Spleen (tissue), 11 donors: Measurements from ENCODE around the gene LRRC45. TPM values are rescaled to one million over a fixed set of nuclear protein-coding genes. Genes with fewer than 3 reads are reported as not detected.
"Not testable (repeated sequence)": the region's sequence is repeated elsewhere in the genome, so short reads cannot be mapped to it uniquely, and the experiment has no call there.

Experiments
- DNase-seq: peaks from one replicate; pipeline ENCODE4 v3.0.0-alpha.2; 2020
- H3K27ac ChIP-seq, 8 donors: fragments of 200-600 bp; sonication (generic) in 7 of 8; 1 replicate in 4 of 8; 2 replicates in 4 of 8; pipeline versions ENCODE4 v1.5.0 to v1.8.0; 2016 to 2021; ENCODE audit warnings: inconsistent platforms in 4 of 8, mild to moderate bottlenecking in 4 of 8, moderate library complexity in 1 of 8
- H3K27me3 ChIP-seq, 7 donors: fragments of 200-600 bp; sonication (generic) in 6 of 7; replicated peaks in 1 of 7; 1 replicate in 4 of 7; 2 replicates in 3 of 7; pipeline versions ENCODE4 v1.5.0 to v1.8.0; 2016 to 2021; ENCODE audit warnings: inconsistent platforms in 3 of 7, mild to moderate bottlenecking in 1 of 7
- H3K36me3 ChIP-seq, 6 donors: fragments of 200-600 bp; sonication (generic) in 5 of 6; 1 replicate in 4 of 6; 2 replicates in 2 of 6; pipeline versions ENCODE4 v1.5.0 to v1.8.0; 2016 to 2021; ENCODE audit warnings: inconsistent platforms in 2 of 6
- H3K4me1 ChIP-seq, 6 donors: fragments of 200-600 bp; sonication (generic) in 5 of 6; 1 replicate in 3 of 6; 2 replicates in 3 of 6; pipeline versions ENCODE4 v1.5.0 to v1.8.0; 2016 to 2021; ENCODE audit warnings: inconsistent platforms in 3 of 6
- H3K4me3 ChIP-seq, 8 donors: fragments of 200-600 bp; sonication (generic) in 7 of 8; 1 replicate in 4 of 8; 2 replicates in 4 of 8; pipeline versions ENCODE4 v1.5.0 to v1.8.0; 2016 to 2021; ENCODE audit warnings: inconsistent platforms in 4 of 8, mild to moderate bottlenecking in 4 of 8, moderate library complexity in 2 of 8
- H3K9me3 ChIP-seq, 8 donors: fragments of 200-600 bp; sonication (generic) in 7 of 8; 1 replicate in 4 of 8; 2 replicates in 4 of 8; pipeline versions ENCODE4 v1.5.0 to v1.8.0; 2016 to 2021; ENCODE audit warnings: inconsistent platforms in 4 of 8
- POLR2A ChIP-seq, 3 donors: fragments of 450-650 bp; IDR thresholded peaks; one replicate each; pipeline ENCODE4 v1.5.1; 2017; ENCODE audit warnings: antibody characterized with exemption in 3 of 3, mild to moderate bottlenecking in 1 of 3
- POLR2AphosphoS5 ChIP-seq, 3 donors: sonication (generic); formaldehyde crosslinking; IDR thresholded peaks; one replicate each; pipeline ENCODE4 v1.5.1; 2017; ENCODE audit warnings: antibody characterized with exemption in 3 of 3
- WGBS, 5 donors: extraction: QIAGEN DNeasy Blood & Tissue Kit in 3 of 5; methylation state at CpG; one replicate each; pipeline versions ENCODE4 v1.1.5 to v1.1.7; 2013 to 2018; 5-methylcytosine and 5-hydroxymethylcytosine counted together
- intact Hi-C: fragments of 100-400 bp; cut with DNase I; formaldehyde crosslinking; loops from one replicate; pipeline ENCODE4 v1.15.0; 2023; ENCODE audit warnings: low total_unique reads
- polyA plus RNA-seq, 3 donors: library from polyadenylated mRNA; stranded (reverse); fragments of 200-250 nt; gene quantifications; one replicate each; pipeline ENCODE4 v1.2.1, GENCODE V29; 2013
- total RNA-seq, 7 donors: library from RNA; depleted of rRNA in 3 of 7; stranded (reverse); fragments of >200 nt in 3 of 7; fragmentation: NEBNext Ultra II Directional in 4 of 7; extraction: Animal tissue kit (Norgen Biotek cat#: 25700) in 4 of 7; gene quantifications; one replicate each; pipeline versions ENCODE4 v1.1.0 to v1.2.1, GENCODE V29; 2016 to 2021
- TF ChIP-seq, protein P1 (sequence below), 11 experiments: fragments of 200-600 bp in 7 of 11; fragments of 450-650 bp in 4 of 11; sonication (generic) in 4 of 11; IDR thresholded peaks in 8 of 11; conservative IDR thresholded peaks in 3 of 11; 1 replicate in 7 of 11; 2 replicates in 4 of 11; pipeline versions ENCODE4 v1.4.0 to v1.8.0; 2016 to 2021; ENCODE audit warnings: antibody characterized with exemption in 11 of 11, inconsistent platforms in 4 of 11, mild to moderate bottlenecking in 1 of 11
- donor health status: healthy with polysubstance abuse.
- donor health status: DM: no; HTN: no; CAD: no; lungs with moderate emphysema.
- donor health status: DM: no; HTN: no; CAD: no.
- donor health status: Bipolar disorder and iron deficiency.
- donor health status: healthy.
- donor health status: DM: no; HTN: no; CAD: no.
- donor health status: DM: yes; HTN: yes; CAD: no.

The LRRC45 gene
- total and polyA plus RNA-seq, 10 donors, result 7.5 to 23.4 (median 11.7) TPM

DNA sequence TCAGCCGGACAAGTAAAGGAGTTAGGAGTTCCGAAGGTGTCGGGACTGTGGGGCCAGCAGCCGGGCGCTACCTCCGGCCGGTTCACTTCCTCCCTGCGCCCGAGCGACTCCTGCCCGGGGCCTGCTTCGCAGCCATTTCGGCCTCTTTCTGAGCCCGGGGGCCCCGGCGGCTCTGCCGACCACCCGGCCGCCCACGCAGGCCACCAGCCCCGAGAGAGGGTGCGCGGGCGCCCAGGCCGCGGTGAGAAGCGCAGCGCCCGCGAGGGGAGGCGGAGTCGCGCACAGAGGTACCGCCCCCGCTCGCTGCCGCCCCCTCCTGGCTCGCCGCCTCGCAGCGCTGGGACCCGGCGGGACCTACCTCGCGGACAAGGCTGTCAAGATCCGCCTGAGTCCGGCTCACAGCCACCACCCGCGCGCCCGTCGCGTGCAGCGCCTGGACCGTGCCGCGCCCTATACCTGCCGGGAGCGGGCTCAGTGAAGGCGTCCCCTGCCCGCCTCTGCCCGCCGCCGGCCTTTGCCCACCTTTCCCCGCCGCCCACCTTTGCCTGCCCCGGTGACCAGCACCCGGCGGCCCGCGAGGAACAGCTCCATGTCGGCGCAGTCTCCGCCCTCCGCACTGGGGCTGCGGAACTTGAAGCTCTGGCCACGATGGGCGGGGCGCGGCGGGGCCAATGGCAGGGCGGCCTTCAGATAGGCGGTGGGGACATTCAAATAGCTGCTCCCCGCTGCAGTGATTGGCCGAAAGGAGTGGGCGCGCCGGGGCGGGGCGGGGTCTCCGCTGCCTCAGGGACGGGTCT is 14.2 kb downstream of the LRRC45 start, which contains the start of gene DCXR:
DCXR (minus strand) TSS at position 606 of the 797 bp plus-strand sequence; CDS start at position 591, 15 bp downstream.
- peak; percentile 99 for DNase-seq
- peaks cover 0 to 12% (median 0%) of the 10 kb centered on the region in 6 donors for H3K36me3 ChIP-seq
- H3K4me3 ChIP-seq, result peak within 1 kb of the TSS; percentile 53 to 81 (median 63)
- TF ChIP-seq POLR2AphosphoS5 (IDR thresholded peaks at IDR 0.05), result peak; percentile 99
- peak in 2 of 3 donors; percentile 86 to 96 for TF ChIP-seq POLR2A (IDR thresholded peaks at IDR 0.05)
- TF ChIP-seq, protein P1, sequence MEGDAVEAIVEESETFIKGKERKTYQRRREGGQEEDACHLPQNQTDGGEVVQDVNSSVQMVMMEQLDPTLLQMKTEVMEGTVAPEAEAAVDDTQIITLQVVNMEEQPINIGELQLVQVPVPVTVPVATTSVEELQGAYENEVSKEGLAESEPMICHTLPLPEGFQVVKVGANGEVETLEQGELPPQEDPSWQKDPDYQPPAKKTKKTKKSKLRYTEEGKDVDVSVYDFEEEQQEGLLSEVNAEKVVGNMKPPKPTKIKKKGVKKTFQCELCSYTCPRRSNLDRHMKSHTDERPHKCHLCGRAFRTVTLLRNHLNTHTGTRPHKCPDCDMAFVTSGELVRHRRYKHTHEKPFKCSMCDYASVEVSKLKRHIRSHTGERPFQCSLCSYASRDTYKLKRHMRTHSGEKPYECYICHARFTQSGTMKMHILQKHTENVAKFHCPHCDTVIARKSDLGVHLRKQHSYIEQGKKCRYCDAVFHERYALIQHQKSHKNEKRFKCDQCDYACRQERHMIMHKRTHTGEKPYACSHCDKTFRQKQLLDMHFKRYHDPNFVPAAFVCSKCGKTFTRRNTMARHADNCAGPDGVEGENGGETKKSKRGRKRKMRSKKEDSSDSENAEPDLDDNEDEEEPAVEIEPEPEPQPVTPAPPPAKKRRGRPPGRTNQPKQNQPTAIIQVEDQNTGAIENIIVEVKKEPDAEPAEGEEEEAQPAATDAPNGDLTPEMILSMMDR (IDR thresholded peaks at IDR 0.05 in 8 of 11, conservative IDR thresholded peaks at IDR 0.05 in 3 of 11), result peak; percentile 59 to 98 (median 90)
- intact Hi-C loops, result no loop called here
- H3K27me3 ChIP-seq, result peaks cover 0 to 5% (median 2%) of the 10 kb centered on the region in 7 donors
- WGBS, 5 donors, result 0 to 1% (median 0%) methylated on average over 21 to 92 of the region's 92 CpGs
- H3K27ac ChIP-seq, result peak within 1 kb of the TSS; percentile 77 to 98 (median 96)
- peaks cover 6 to 46% (median 24%) of the 10 kb centered on the region in 6 donors for H3K4me1 ChIP-seq
- H3K9me3 ChIP-seq, result no peaks in the 10 kb centered on the region

DNA sequence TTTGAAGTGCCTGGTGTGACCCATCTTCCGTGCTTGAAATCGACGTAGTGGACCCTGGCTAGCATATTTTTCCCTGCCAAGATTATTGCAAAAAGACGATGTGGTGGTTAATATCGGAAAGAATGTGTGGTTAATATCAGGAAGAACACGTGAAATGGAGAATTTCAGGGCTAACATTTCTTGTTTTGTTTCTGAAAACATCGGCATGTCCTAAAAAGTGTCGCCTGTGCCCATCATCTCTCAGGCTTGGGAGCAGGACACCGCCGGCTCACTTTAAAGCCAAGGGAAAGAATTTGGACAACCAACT is 14.7 kb downstream of the LRRC45 start:
- WGBS, 5 donors, result 5 to 10% (median 8%) methylated on average over 10 of the region's 10 CpGs
- peaks cover 6 to 42% (median 22%) of the 10 kb centered on the region in 6 donors for H3K4me1 ChIP-seq
- intact Hi-C loops, result no loop called here
- peak overlapping the region; percentile 77 to 98 (median 96) for H3K27ac ChIP-seq
- peak overlapping the region in 7 of 8 donors; percentile 53 to 81 (median 60) for H3K4me3 ChIP-seq
- DNase-seq, result no peak
- peaks cover 0 to 12% (median 0%) of the 10 kb centered on the region in 6 donors for H3K36me3 ChIP-seq
- TF ChIP-seq, protein P1 (IDR thresholded peaks at IDR 0.05 in 8 of 11, conservative IDR thresholded peaks at IDR 0.05 in 3 of 11), result no peak
- TF ChIP-seq POLR2A (IDR thresholded peaks at IDR 0.05), result no peak
- no peak for TF ChIP-seq POLR2AphosphoS5 (IDR thresholded peaks at IDR 0.05)
- no peaks in the 10 kb centered on the region for H3K9me3 ChIP-seq
- no peaks in the 10 kb centered on the region for H3K27me3 ChIP-seq

DNA sequence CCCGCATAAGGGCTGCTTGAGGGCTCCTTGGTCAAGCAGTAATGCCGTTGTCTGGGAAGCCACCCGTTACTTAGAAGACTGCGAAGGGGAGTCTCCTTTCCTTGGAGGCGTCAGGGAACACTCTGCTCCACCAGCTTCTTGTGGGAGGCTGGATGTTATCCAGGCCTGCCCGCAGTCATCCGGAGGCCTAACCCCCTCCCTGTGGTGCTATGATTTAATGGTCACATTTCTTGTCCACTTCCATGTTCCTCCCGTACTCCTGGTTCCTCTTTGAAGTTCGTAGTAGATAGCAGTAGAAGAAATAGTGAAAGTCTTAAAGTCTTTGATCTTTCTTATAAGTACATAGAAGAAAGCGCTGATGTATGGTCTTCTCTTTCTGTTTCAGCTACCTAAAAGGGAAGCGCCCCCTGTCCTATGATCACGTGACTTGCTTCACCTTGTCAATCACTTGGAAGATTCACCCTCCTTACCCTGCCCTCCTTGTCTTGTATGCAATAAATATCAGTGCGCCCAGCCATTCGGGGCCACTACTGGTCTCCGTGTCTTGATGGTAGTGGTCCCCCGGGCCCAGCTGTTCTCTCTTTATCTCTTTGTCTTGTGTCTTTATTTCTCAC is 15.8 kb downstream of the LRRC45 start:
- 66 to 80% (median 78%) methylated on average over 16 of the region's 16 CpGs for WGBS, 5 donors
- not testable (repeated sequence) for DNase-seq

DNA sequence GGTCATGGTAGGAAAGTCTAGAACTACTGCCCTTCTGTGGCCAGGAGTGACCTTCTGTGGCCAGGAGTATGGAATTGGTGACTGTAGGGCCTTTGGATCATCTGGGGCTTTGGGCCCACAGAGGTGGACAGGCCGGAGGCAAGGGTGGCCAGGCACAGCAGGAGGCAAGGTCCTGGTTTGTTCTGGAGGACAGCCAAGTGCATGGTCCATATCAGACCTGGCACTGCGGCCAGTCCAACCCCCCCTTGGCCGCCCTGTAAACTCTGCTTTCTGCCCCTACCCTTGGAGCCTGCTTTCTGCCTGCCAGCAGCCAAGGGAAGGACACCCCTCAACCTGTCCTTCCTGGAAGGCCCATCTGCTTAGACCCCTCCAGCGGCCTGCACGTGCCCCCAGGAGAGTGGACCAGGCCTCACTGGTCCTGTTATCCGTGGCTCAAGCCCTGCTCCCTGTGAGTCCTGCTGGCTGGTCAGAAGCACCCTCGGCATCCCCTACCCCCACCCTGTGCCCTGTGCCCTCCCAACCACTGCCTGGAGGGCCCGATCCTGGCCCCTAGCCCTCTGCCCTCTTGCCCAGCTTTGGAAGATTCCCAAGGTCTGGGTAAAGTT is 16.7 kb downstream of the LRRC45 start:
- H3K27ac ChIP-seq, result no peak overlapping the region
- 94 to 98% (median 95%) methylated on average over 6 to 8 of the region's 8 CpGs for WGBS, 5 donors
- peaks cover 6 to 42% (median 22%) of the 10 kb centered on the region in 6 donors for H3K4me1 ChIP-seq
- TF ChIP-seq POLR2A (IDR thresholded peaks at IDR 0.05) (no peak), POLR2AphosphoS5 (IDR thresholded peaks at IDR 0.05) (no peak)
- TF ChIP-seq, protein P1 (IDR thresholded peaks at IDR 0.05 in 8 of 11, conservative IDR thresholded peaks at IDR 0.05 in 3 of 11), result no peak
- peaks cover 0 to 12% (median 0%) of the 10 kb centered on the region in 6 donors for H3K36me3 ChIP-seq
- no peak overlapping the region for H3K4me3 ChIP-seq
- H3K9me3 ChIP-seq, result no peaks in the 10 kb centered on the region
- intact Hi-C loops, result loop anchor here (10.0 kb wide), 1 partner anchor 65 kb away; no protein-coding TSS in a partner anchor
- DNase-seq, result no peak
- no peaks in the 10 kb centered on the region for H3K27me3 ChIP-seq

More for the DNA sequence above, 15.8 kb downstream of the LRRC45 start:
- intact Hi-C loops, H3K4me3 ChIP-seq, H3K27ac ChIP-seq, H3K27me3 ChIP-seq, H3K9me3 ChIP-seq: not testable (repeated sequence)
- Histone ChIP-seq H3K36me3 (peaks cover 0 to 12% (median 0%) of the 10 kb centered on the region in 6 donors), H3K4me1 (peaks cover 6 to 42% (median 22%) of the 10 kb centered on the region in 6 donors)
